H9 (cell line): Measurements from ENCODE around the gene MECP2. TPM values are rescaled to one million over a fixed set of nuclear protein-coding genes. Genes with fewer than 3 reads are reported as not detected.

Experiments used
- DNase-seq: peaks from one replicate; pipeline ENCODE4 v3.0.0-alpha.2; 2017
- H2AFZ ChIP-seq: one replicate; pipeline ENCODE4 v1.6.1; 2013; ENCODE audit warnings: mild to moderate bottlenecking, low read length, control low read depth, moderate library complexity
- H2AK5ac ChIP-seq: 2 replicates; pipeline ENCODE4 v1.6.1; 2013; ENCODE audit warnings: low read length, control low read depth, mixed read lengths; ENCODE audit not compliant: insufficient read length
- H2BK120ac ChIP-seq: one replicate; pipeline ENCODE4 v1.6.1; 2013; ENCODE audit warnings: low read depth, mild to moderate bottlenecking, low read length, control low read depth, inconsistent platforms; ENCODE audit not compliant: poor library complexity, severe bottlenecking
- H2BK12ac ChIP-seq: 2 replicates; pipeline ENCODE4 v1.6.1; 2013; ENCODE audit warnings: low read length, control low read depth, mixed read lengths, low read depth; ENCODE audit not compliant: insufficient read length
- H2BK15ac ChIP-seq: 2 replicates; pipeline ENCODE4 v1.6.1; 2013; ENCODE audit warnings: low read depth, low read length, control low read depth
- H2BK20ac ChIP-seq: one replicate; pipeline ENCODE4 v1.6.1; 2013; ENCODE audit warnings: low read depth, mild to moderate bottlenecking, low read length, control low read depth, inconsistent platforms; ENCODE audit not compliant: poor library complexity, severe bottlenecking
- H2BK5ac ChIP-seq: 2 replicates; pipeline ENCODE4 v1.6.1; 2013; ENCODE audit warnings: low read length, control low read depth, mixed read lengths; ENCODE audit not compliant: insufficient read length
- H3K14ac ChIP-seq: 2 replicates; pipeline ENCODE4 v1.6.1; 2013; ENCODE audit warnings: low read length, control low read depth; ENCODE audit not compliant: insufficient read depth
- H3K18ac ChIP-seq: 2 replicates; pipeline ENCODE4 v1.6.1; 2013; ENCODE audit warnings: low read depth, mild to moderate bottlenecking, mixed read lengths, low read length, control low read depth; ENCODE audit not compliant: insufficient read length
- H3K23ac ChIP-seq: 2 replicates; pipeline ENCODE4 v1.6.1; 2013; ENCODE audit warnings: low read length, control low read depth, mixed read lengths, low read depth; ENCODE audit not compliant: insufficient read length
- H3K23me2 ChIP-seq: 2 replicates; pipeline ENCODE4 v1.6.1; 2013; ENCODE audit warnings: low read depth, mild to moderate bottlenecking, mixed read lengths, low read length, control low read depth; ENCODE audit not compliant: insufficient read length, poor library complexity, severe bottlenecking
- H3K27ac ChIP-seq: 2 replicates; pipeline ENCODE4 v1.5.1; 2013; ENCODE audit warnings: low read length, control low read depth, mixed read lengths, low read depth; ENCODE audit not compliant: insufficient read length
- H3K27me3 ChIP-seq: 2 replicates; pipeline ENCODE4 v1.6.1; 2013; ENCODE audit warnings: low read length, control low read depth, inconsistent platforms; ENCODE audit not compliant: insufficient read depth
- H3K4ac ChIP-seq: 2 replicates; pipeline ENCODE4 v1.6.1; 2013; ENCODE audit warnings: low read depth, mild to moderate bottlenecking, control low read depth, inconsistent platforms, low read length, moderate library complexity
- H3K4me1 ChIP-seq: 2 replicates; pipeline ENCODE4 v1.6.1; 2013; ENCODE audit warnings: low read length, control low read depth, inconsistent platforms; ENCODE audit not compliant: insufficient read depth
- H3K4me2 ChIP-seq: 2 replicates; pipeline ENCODE4 v1.6.1; 2013; ENCODE audit warnings: low read length, control low read depth, mixed read lengths; ENCODE audit not compliant: insufficient read length, insufficient read depth
- H3K56ac ChIP-seq: 2 replicates; pipeline ENCODE4 v1.6.1; 2013; ENCODE audit warnings: low read depth, mild to moderate bottlenecking, mixed read lengths, low read length, control low read depth; ENCODE audit not compliant: insufficient read length
- H3K79me1 ChIP-seq: 2 replicates; pipeline ENCODE4 v1.6.1; 2013; ENCODE audit warnings: low read depth, mild to moderate bottlenecking, moderate library complexity, low read length, control low read depth, inconsistent platforms; ENCODE audit not compliant: insufficient read depth, poor library complexity, severe bottlenecking
- H3K79me2 ChIP-seq: 2 replicates; pipeline ENCODE4 v1.6.1; 2013; ENCODE audit warnings: low read length, control low read depth, inconsistent platforms; ENCODE audit not compliant: insufficient read depth
- H3K9ac ChIP-seq: 2 replicates; pipeline ENCODE4 v1.6.1; 2013; ENCODE audit warnings: low read length, control low read depth, mixed read lengths; ENCODE audit not compliant: insufficient read length; ENCODE audit errors: extremely low read depth
- H3K9me3 ChIP-seq: one replicate; pipeline ENCODE4 v1.6.1; 2013; ENCODE audit warnings: low read depth, low read length, inconsistent platforms; ENCODE audit not compliant: control insufficient read depth
- H3T11ph ChIP-seq: one replicate; pipeline ENCODE4 v1.6.1; 2013; ENCODE audit warnings: mild to moderate bottlenecking, low read length, control low read depth, inconsistent platforms
- H4K20me1 ChIP-seq: one replicate; pipeline ENCODE4 v1.6.1; 2013; ENCODE audit not compliant: control insufficient read depth, insufficient read length, insufficient read depth
- H4K5ac ChIP-seq: 2 replicates; pipeline ENCODE4 v1.6.1; 2013; ENCODE audit warnings: low read depth, mild to moderate bottlenecking, mixed read lengths, low read length, control low read depth; ENCODE audit not compliant: insufficient read length
- H4K8ac ChIP-seq: replicated peaks from 2 replicates; pipeline ENCODE4 v1.6.1; 2013; ENCODE audit warnings: low read length, control low read depth, mixed read lengths, low read depth; ENCODE audit not compliant: insufficient read length
- H4K91ac ChIP-seq: 2 replicates; pipeline ENCODE4 v1.6.1; 2013; ENCODE audit warnings: low read depth, mild to moderate bottlenecking, moderate library complexity, mixed read lengths, low read length, control low read depth; ENCODE audit not compliant: insufficient read length
- H3K27ac Mint-ChIP-seq, 3 experiments: 2 replicates in 2 of 3; 3 replicates in 1 of 3; pipeline ENCODE4 v1.8.0; 2020 to 2021; ENCODE audit warnings: mixed read lengths in 3 of 3, mild to moderate bottlenecking in 1 of 3, moderate library complexity in 1 of 3
- H3K27me3 Mint-ChIP-seq: 2 replicates; pipeline ENCODE4 v1.8.0; 2021; ENCODE audit warnings: low read depth, mild to moderate bottlenecking, moderate library complexity, mixed read lengths
- H3K36me3 Mint-ChIP-seq, 3 experiments: 2 replicates in 2 of 3; 3 replicates in 1 of 3; pipeline ENCODE4 v1.8.0; 2020 to 2021; ENCODE audit warnings: low read depth in 3 of 3, mixed read lengths in 3 of 3; ENCODE audit not compliant: insufficient read depth in 1 of 3
- H3K4me1 Mint-ChIP-seq, 2 experiments: 2 replicates each; pipeline ENCODE4 v1.8.0; 2020; ENCODE audit warnings: mixed read lengths in 2 of 2
- H3K4me3 Mint-ChIP-seq, 2 experiments: 2 replicates in 1 of 2; 3 replicates in 1 of 2; pipeline ENCODE4 v1.8.0; 2020 to 2021; ENCODE audit warnings: mild to moderate bottlenecking in 2 of 2, mixed read lengths in 2 of 2, moderate library complexity in 1 of 2
- H3K9me3 Mint-ChIP-seq, 2 experiments: 2 replicates in 1 of 2; 3 replicates in 1 of 2; pipeline ENCODE4 v1.8.0; 2020; ENCODE audit warnings: mild to moderate bottlenecking in 2 of 2, mixed read lengths in 2 of 2, moderate library complexity in 1 of 2
- CTCF ChIP-seq: fragments of 200-600 bp; sonication (generic); conservative IDR thresholded peaks from 3 replicates; pipeline ENCODE4 v1.8.0; 2021; ENCODE audit warnings: antibody characterized with exemption, mild to moderate bottlenecking
- WGBS: extraction: QIAGEN DNeasy Blood & Tissue Kit; methylation state at CpG from one replicate; pipeline ENCODE4 v1.1.7; 2013; ENCODE audit warnings: missing lambda C conversion rate, low lambda C conversion rate, mixed read lengths; ENCODE audit not compliant: insufficient read length; ENCODE audit errors: extremely low coverage; 5-methylcytosine and 5-hydroxymethylcytosine counted together
- total RNA-seq: library from RNA; stranded (reverse); gene quantifications from 2 replicates; pipeline ENCODE4 v1.2.1, GENCODE V29; 2021

Gene MECP2
- total RNA-seq, 1 experiment from 2014 or later = 32.2 TPM

- Mint-ChIP-seq H3K9me3 (peaks cover 68 to 79% of the 10 kb centered on the region in 2 experiments), H3K27ac (no peak overlapping the region), H3K27me3 (no peaks in the 10 kb centered on the region; the same call in 1 of the 2 replicates), H3K36me3 (peaks cover 5% of the 10 kb centered on the region in 3 experiments; a peak in 4 of 7 replicates), H3K4me3 (no peak overlapping the region), H3K4me1 (no peaks in the 10 kb centered on the region)
- Histone ChIP-seq H3K4ac (no peak overlapping the region), H3K9ac (no peak overlapping the region), H3K56ac (no peak overlapping the region), H3T11ph (no peak overlapping the region), H4K20me1 (no peaks in the 10 kb centered on the region), H3K23me2 (no peaks in the 10 kb centered on the region), H4K5ac (no peak overlapping the region), H3K9me3 (peaks cover 14% of the 10 kb centered on the region), H3K18ac (no peak overlapping the region), H4K91ac (no peak overlapping the region), H2BK5ac (no peak overlapping the region), H2BK20ac (no peak overlapping the region), H3K79me1 (no peaks in the 10 kb centered on the region), H3K4me2 (no peak overlapping the region), H2BK120ac (no peak overlapping the region), H2BK15ac (no peak overlapping the region), H3K4me1 (no peaks in the 10 kb centered on the region), H2AK5ac (no peak overlapping the region), H3K27ac (no peak overlapping the region), H2BK12ac (no peak overlapping the region), H3K27me3 (no peaks in the 10 kb centered on the region), H3K14ac (no peak overlapping the region), H2AFZ (no peak overlapping the region), H4K8ac (no peak overlapping the region), H3K79me2 (no peaks in the 10 kb centered on the region), H3K23ac (no peak overlapping the region)
- WGBS = no CpG with 5 or more reads among the region's 8 CpGs
- no peak for TF ChIP-seq CTCF
- DNase-seq = no peak
Observed at GRCh38 chrX:153992180-153992579, 105.3 kb downstream of the MECP2 start.
